MM.1S (cell line): Measurements from ENCODE around the gene HIVEP2.

Experiments used
- DNase-seq: peaks from one replicate; pipeline ENCODE4 v3.0.0-alpha.2; 2015
- H2AFZ ChIP-seq: fragments of 300-600 bp; sonication (generic); 2 replicates; pipeline ENCODE4 v1.6.0; 2016; ENCODE audit warnings: antibody characterized with exemption, low read length
- H3F3A ChIP-seq: fragments of 300-600 bp; sonication (generic); 2 replicates; pipeline ENCODE4 v1.6.1; 2016; ENCODE audit warnings: mild to moderate bottlenecking, antibody characterized with exemption, low read length, moderate library complexity, mixed read lengths; ENCODE audit not compliant: insufficient read depth
- H3K27ac ChIP-seq: fragments of 300-600 bp; sonication (generic); 2 replicates; pipeline ENCODE4 v1.5.1; 2016; ENCODE audit warnings: mild to moderate bottlenecking, low read length
- H3K27me3 ChIP-seq: fragments of 300-600 bp; sonication (generic); replicated peaks from 2 replicates; pipeline ENCODE4 v1.6.0; 2016; ENCODE audit warnings: low read length; ENCODE audit not compliant: insufficient read depth
- H3K36me3 ChIP-seq: fragments of 300-600 bp; sonication (generic); replicated peaks from 2 replicates; pipeline ENCODE4 v1.6.1; 2016; ENCODE audit warnings: mild to moderate bottlenecking, low read length, mixed read lengths; ENCODE audit not compliant: insufficient read depth
- H3K4me1 ChIP-seq: fragments of 300-600 bp; sonication (generic); 2 replicates; pipeline ENCODE4 v1.6.1; 2016; ENCODE audit warnings: low read length, mixed read lengths
- H3K4me2 ChIP-seq: fragments of 300-600 bp; sonication (generic); 2 replicates; pipeline ENCODE4 v1.6.0; 2016; ENCODE audit warnings: low read depth, low read length
- H3K4me3 ChIP-seq: fragments of 300-600 bp; sonication (generic); 2 replicates; pipeline ENCODE4 v1.5.1; 2016; ENCODE audit warnings: low read length, mixed read lengths
- H3K79me2 ChIP-seq: fragments of 300-600 bp; sonication (generic); 2 replicates; pipeline ENCODE4 v1.6.1; 2016; ENCODE audit warnings: mixed run types, low read length, mixed read lengths
- H3K9ac ChIP-seq: fragments of 300-600 bp; sonication (generic); 2 replicates; pipeline ENCODE4 v1.6.1; 2016; ENCODE audit warnings: low read length, mixed read lengths
- H3K9me2 ChIP-seq: fragments of 300-600 bp; sonication (generic); replicated peaks from 2 replicates; pipeline ENCODE4 v1.6.1; 2016; ENCODE audit warnings: mild to moderate bottlenecking, low read length, mixed read lengths; ENCODE audit not compliant: insufficient read depth
- H3K9me3 ChIP-seq: fragments of 300-600 bp; sonication (generic); replicated peaks from 2 replicates; pipeline ENCODE4 v1.6.1; 2016; ENCODE audit warnings: mild to moderate bottlenecking, low read length, mixed read lengths; ENCODE audit not compliant: insufficient read depth
- H4K20me1 ChIP-seq: fragments of 300-600 bp; sonication (generic); 2 replicates; pipeline ENCODE4 v1.6.1; 2016; ENCODE audit warnings: mild to moderate bottlenecking, low read length, moderate library complexity, mixed read lengths; ENCODE audit not compliant: insufficient read depth
- EZH2 ChIP-seq: fragments of 300-600 bp; sonication (generic); optimal IDR thresholded peaks from 2 replicates; pipeline ENCODE3; 2017; ENCODE audit warnings: low read depth, mild to moderate bottlenecking, antibody characterized with exemption, low read length, mixed read lengths
- EZH2phosphoT487 ChIP-seq: fragments of 300-600 bp; sonication (generic); IDR thresholded peaks from 2 replicates; pipeline ENCODE4 v1.6.1; 2018; ENCODE audit warnings: antibody characterized with exemption, low read length
- TF ChIP-seq, protein P1 (sequence below): fragments of 300-600 bp; sonication (generic); IDR thresholded peaks from 2 replicates; pipeline ENCODE4 v1.5.1; 2016; ENCODE audit warnings: antibody characterized with exemption, low read length, mixed read lengths

The HIVEP2 gene

DNA sequence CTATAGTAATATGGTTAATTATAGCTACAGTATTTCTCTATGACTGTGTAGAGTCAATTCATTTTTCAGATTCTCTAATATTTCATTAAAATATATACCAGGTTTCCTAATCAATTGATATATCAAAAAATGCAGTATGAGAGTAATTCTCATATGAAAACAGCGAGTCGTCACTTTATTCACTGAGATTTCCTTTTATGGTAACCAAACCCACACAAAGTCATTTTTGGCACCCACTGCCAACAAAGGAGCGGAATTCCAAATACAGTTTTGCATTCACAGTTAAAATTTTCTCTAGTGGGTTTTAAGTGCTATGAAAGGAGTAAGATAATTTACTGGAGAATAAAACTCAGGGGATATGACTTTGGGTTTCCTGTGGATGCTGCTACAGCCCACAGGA lies 163.8 kb downstream of the HIVEP2 start:
- Histone ChIP-seq H3K9me3 (no peaks in the 10 kb centered on the region), H3K27me3 (no peaks in the 10 kb centered on the region), H3K9me2 (no peaks in the 10 kb centered on the region), H4K20me1 (no peaks in the 10 kb centered on the region), H3K4me3 (no peak overlapping the region), H3F3A (no peaks in the 10 kb centered on the region), H3K36me3 (no peaks in the 10 kb centered on the region), H3K9ac (no peak overlapping the region), H3K4me2 (no peak overlapping the region), H3K27ac (no peak overlapping the region), H3K4me1 (no peaks in the 10 kb centered on the region), H3K79me2 (no peaks in the 10 kb centered on the region), H2AFZ (no peak overlapping the region)
- no peak for DNase-seq
- TF ChIP-seq, protein P1, sequence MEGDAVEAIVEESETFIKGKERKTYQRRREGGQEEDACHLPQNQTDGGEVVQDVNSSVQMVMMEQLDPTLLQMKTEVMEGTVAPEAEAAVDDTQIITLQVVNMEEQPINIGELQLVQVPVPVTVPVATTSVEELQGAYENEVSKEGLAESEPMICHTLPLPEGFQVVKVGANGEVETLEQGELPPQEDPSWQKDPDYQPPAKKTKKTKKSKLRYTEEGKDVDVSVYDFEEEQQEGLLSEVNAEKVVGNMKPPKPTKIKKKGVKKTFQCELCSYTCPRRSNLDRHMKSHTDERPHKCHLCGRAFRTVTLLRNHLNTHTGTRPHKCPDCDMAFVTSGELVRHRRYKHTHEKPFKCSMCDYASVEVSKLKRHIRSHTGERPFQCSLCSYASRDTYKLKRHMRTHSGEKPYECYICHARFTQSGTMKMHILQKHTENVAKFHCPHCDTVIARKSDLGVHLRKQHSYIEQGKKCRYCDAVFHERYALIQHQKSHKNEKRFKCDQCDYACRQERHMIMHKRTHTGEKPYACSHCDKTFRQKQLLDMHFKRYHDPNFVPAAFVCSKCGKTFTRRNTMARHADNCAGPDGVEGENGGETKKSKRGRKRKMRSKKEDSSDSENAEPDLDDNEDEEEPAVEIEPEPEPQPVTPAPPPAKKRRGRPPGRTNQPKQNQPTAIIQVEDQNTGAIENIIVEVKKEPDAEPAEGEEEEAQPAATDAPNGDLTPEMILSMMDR: no peak
- no peak for TF ChIP-seq EZH2phosphoT487
- TF ChIP-seq EZH2: no peak

DNA sequence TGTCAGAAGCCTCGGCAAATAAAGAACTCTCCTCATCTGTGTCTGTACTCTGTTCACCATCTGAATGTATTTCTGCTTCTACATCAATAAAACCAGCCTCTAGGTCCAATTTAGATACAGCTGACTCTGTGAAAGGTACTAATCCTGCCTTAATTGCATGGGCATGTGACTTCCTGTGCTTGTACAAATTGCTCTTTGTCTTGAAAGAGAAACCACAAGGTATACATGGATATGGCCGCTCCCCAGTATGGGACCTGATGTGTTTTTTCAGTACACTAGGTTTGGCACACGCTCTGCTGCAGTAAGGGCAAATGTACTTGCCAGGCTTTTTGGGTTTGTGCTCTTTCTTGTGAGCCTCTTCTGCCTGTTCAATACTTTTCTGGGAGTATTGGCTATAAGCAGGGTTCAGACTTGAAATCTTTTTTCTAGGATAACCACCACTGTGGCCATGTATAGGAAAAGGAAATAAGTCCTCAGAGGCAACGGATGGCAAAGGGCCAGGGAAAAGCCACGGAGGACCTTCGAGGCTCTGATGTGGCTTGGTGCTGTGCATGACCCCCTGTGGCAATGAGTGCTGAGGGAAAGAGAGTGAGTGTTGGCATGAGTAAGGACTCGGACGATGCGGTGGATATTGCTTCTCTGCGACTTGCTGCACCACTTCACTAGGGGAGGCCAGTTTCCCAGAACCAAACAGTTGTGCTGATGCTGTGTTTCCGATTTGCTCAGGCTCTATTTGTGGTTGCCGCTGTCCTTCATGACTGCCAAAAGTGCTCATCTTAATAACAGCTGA lies 170.9 kb downstream of the HIVEP2 start:
- no peaks in the 10 kb centered on the region for H3K27me3 ChIP-seq
- no peak overlapping the region for H2AFZ ChIP-seq
- H3K9me2 ChIP-seq: no peaks in the 10 kb centered on the region
- H3K79me2 ChIP-seq: no peaks in the 10 kb centered on the region
- no peaks in the 10 kb centered on the region for H3K9me3 ChIP-seq
- no peaks in the 10 kb centered on the region for H3K36me3 ChIP-seq
- no peak overlapping the region for H3K27ac ChIP-seq
- DNase-seq: peak; percentile 20
- no peak overlapping the region for H3K4me2 ChIP-seq
- H3K4me3 ChIP-seq: no peak overlapping the region
- no peaks in the 10 kb centered on the region for H4K20me1 ChIP-seq
- no peak overlapping the region for H3K9ac ChIP-seq
- TF ChIP-seq, protein P1: no peak
- H3F3A ChIP-seq: no peaks in the 10 kb centered on the region
- H3K4me1 ChIP-seq: peaks cover 6% of the 10 kb centered on the region; the same call in 1 of the 2 replicates

DNA sequence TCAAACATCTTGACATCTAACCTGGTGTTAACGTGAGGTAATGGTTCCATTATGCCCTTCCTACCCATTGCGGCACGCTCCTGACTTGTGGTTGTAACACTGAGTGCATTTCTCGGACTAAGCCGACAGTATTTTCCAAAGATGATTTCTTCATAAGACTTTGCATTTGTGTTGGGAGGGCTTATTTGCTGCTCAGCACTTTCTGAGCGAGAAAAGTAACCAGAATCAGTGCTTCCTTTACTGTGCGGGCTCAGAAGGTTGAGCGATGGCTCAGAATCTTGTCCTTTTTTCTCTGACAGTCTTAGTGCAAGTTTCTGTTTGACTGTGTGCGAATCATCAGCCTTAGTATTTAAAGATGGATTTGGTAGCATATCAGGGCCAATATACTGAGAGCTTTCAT lies 171.7 kb downstream of the HIVEP2 start:
- Histone ChIP-seq H3K4me1 (peaks cover 6% of the 10 kb centered on the region; the same call in 1 of the 2 replicates), H3K9me2 (no peaks in the 10 kb centered on the region), H3K79me2 (no peaks in the 10 kb centered on the region), H4K20me1 (no peaks in the 10 kb centered on the region), H3K27ac (no peak overlapping the region), H3K4me2 (no peak overlapping the region), H3K36me3 (no peaks in the 10 kb centered on the region), H3F3A (no peaks in the 10 kb centered on the region), H3K27me3 (no peaks in the 10 kb centered on the region), H3K9ac (no peak overlapping the region), H2AFZ (no peak overlapping the region), H3K9me3 (no peaks in the 10 kb centered on the region), H3K4me3 (no peak overlapping the region)
- no peak for TF ChIP-seq EZH2
- TF ChIP-seq EZH2phosphoT487: no peak
- TF ChIP-seq, protein P1: no peak
- DNase-seq: no peak
